Caco-2 (cell line): Measurements from ENCODE around the gene DHRSX. TPM values are rescaled to one million over a fixed set of nuclear protein-coding genes. Genes with fewer than 3 reads are reported as not detected.

Source experiments
- BruUV-seq: library from RNA; stranded (reverse); fragments of 400-500 nt; replicated peaks from 2 replicates; lab custom pipeline; 2021; lab: Mats Ljungman, UMichigan
- CTCF ChIA-PET: fragments of 300-600 bp; sonication (Branson Sonifier 250); formaldehyde crosslinking; loops from one replicate; lab custom pipeline; 2022; ENCODE audit warnings: antibody characterized with exemption; lab: Charles Lee
- POLR2A ChIA-PET: fragments of 300-600 bp; sonication (Branson Sonifier 250); formaldehyde crosslinking; loops from one replicate; lab custom pipeline; 2022; ENCODE audit warnings: antibody characterized with exemption; lab: Charles Lee
- DNase-seq, 2 experiments: peaks; one replicate each; pipeline versions ENCODE4 v3.0.0 to v3.0.0-alpha.2; 2020 to 2022
- H3K27me3 ChIP-seq: replicated peaks from 2 replicates; pipeline ENCODE4 v1.6.0; 2011; ENCODE audit warnings: low read length; ENCODE audit not compliant: control insufficient read depth, insufficient read depth
- H3K36me3 ChIP-seq: 2 replicates; pipeline ENCODE4 v1.5.1; 2011; ENCODE audit warnings: low read length; ENCODE audit not compliant: control insufficient read depth, insufficient read depth
- H3K4me1 ChIP-seq: fragments of 250-450 bp; sonication (Bioruptor Pico); 2 replicates; pipeline ENCODE4 v1.5.1; 2020; ENCODE audit warnings: mild to moderate bottlenecking
- H3K4me3 ChIP-seq: 2 replicates; pipeline ENCODE4 v1.5.1; 2011; ENCODE audit warnings: low read depth, mild to moderate bottlenecking, control low read depth, low read length
- H3K9me3 ChIP-seq: fragments of 250-450 bp; sonication (Bioruptor Pico); 2 replicates; pipeline ENCODE4 v1.5.1; 2020; ENCODE audit warnings: mild to moderate bottlenecking, moderate library complexity
- H3K27ac Mint-ChIP-seq: one replicate; pipeline ENCODE4 v1.8.0; 2022; ENCODE audit warnings: mixed read lengths; ENCODE audit not compliant: unreplicated experiment
- H3K27me3 Mint-ChIP-seq: one replicate; pipeline ENCODE4 v1.8.0; 2022; ENCODE audit warnings: mixed read lengths; ENCODE audit not compliant: insufficient read depth, unreplicated experiment
- H3K36me3 Mint-ChIP-seq: one replicate; pipeline ENCODE4 v1.8.0; 2022; ENCODE audit warnings: mild to moderate bottlenecking, mixed read lengths; ENCODE audit not compliant: insufficient read depth, unreplicated experiment
- H3K4me1 Mint-ChIP-seq: one replicate; pipeline ENCODE4 v1.8.0; 2022; ENCODE audit warnings: low read depth, mixed read lengths; ENCODE audit not compliant: unreplicated experiment
- H3K4me3 Mint-ChIP-seq: one replicate; pipeline ENCODE4 v1.8.0; 2022; ENCODE audit warnings: mild to moderate bottlenecking, moderate library complexity, mixed read lengths; ENCODE audit not compliant: unreplicated experiment
- H3K9me3 Mint-ChIP-seq: one replicate; pipeline ENCODE4 v1.8.0; 2022; ENCODE audit warnings: mixed read lengths; ENCODE audit not compliant: unreplicated experiment
- intact Hi-C: fragments of 100-400 bp; cut with micrococcal nuclease; formaldehyde crosslinking; loops from one replicate; pipeline ENCODE4 v1.10.0; 2022; ENCODE audit not compliant: unreplicated experiment
- total RNA-seq: library from RNA; stranded (reverse); gene quantifications from 2 replicates; pipeline ENCODE4 v1.2.3, GENCODE V29; 2022
- TF ChIP-seq, protein P1 (sequence below), 2 experiments: fragments of 200-600 bp in 1 of 2; IDR thresholded peaks; 1 replicate in 1 of 2; 2 replicates in 1 of 2; pipeline versions ENCODE4 v1.5.1 to v1.8.0; 2011 to 2022; ENCODE audit warnings: antibody characterized with exemption in 1 of 2, control low read depth in 1 of 2, inconsistent platforms in 1 of 2, low read depth in 1 of 2, low read length in 1 of 2, mild to moderate bottlenecking in 1 of 2, moderate library complexity in 1 of 2; ENCODE audit not compliant: insufficient read depth in 1 of 2, severe bottlenecking in 1 of 2, unreplicated experiment in 1 of 2

DHRSX gene
- total RNA-seq, 1 experiment from 2014 or later, result 64.1 TPM

DNA sequence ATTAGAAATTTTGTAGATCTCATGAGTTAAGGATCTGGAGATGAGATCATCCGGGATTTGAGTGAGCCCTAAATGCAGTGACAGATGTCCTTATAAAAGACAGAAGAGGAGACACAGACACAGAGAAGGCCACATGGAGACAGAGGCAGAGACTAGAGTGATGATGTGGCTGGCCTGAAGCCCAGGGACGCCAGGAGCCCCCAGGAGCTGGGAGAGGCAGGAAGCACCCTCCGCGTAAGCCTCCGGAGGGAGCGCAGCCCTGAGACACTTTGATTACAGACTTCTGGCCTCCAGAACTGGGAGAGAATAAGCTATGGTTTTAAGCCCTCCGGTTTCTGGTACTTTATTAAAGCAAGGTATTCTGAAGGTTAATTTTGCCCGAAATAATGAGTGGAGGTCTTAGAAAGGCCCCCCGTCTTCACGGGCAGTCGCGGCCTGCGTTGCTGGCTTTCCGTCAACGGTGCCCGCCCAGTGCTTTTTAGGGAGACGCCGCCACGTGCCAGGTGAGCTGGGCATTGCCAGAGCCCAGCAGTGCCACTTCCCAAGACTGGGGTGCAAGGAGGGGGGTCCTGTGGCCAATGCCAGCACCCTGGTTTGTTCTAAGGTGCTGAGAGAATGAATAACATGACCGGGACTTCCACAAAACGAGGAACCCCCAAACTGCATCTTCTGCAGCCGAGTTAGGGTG is 8.1 kb downstream of the DHRSX start:
- BruUV-seq, result no TSS peak
- Histone ChIP-seq H3K27me3 (no peaks in the 10 kb centered on the region), H3K9me3 (no peaks in the 10 kb centered on the region), H3K4me1 (peaks cover 18% of the 10 kb centered on the region), H3K36me3 (peaks cover 17% of the 10 kb centered on the region), H3K4me3 (no peak overlapping the region)
- Mint-ChIP-seq H3K4me1 (peaks cover 10% of the 10 kb centered on the region), H3K36me3 (peaks cover 75% of the 10 kb centered on the region), H3K27me3 (no peaks in the 10 kb centered on the region), H3K27ac (peak overlapping the region; percentile 73), H3K4me3 (no peak overlapping the region), H3K9me3 (no peaks in the 10 kb centered on the region)
- TF ChIP-seq, protein P1, sequence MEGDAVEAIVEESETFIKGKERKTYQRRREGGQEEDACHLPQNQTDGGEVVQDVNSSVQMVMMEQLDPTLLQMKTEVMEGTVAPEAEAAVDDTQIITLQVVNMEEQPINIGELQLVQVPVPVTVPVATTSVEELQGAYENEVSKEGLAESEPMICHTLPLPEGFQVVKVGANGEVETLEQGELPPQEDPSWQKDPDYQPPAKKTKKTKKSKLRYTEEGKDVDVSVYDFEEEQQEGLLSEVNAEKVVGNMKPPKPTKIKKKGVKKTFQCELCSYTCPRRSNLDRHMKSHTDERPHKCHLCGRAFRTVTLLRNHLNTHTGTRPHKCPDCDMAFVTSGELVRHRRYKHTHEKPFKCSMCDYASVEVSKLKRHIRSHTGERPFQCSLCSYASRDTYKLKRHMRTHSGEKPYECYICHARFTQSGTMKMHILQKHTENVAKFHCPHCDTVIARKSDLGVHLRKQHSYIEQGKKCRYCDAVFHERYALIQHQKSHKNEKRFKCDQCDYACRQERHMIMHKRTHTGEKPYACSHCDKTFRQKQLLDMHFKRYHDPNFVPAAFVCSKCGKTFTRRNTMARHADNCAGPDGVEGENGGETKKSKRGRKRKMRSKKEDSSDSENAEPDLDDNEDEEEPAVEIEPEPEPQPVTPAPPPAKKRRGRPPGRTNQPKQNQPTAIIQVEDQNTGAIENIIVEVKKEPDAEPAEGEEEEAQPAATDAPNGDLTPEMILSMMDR (IDR thresholded peaks at IDR 0.05; ENCODE audit: insufficient read depth in 1 of 2, low read depth in 1 of 2, low read length in 1 of 2, severe bottlenecking in 1 of 2, unreplicated experiment in 1 of 2), result no peak
- ChIA-PET CTCF (no interaction called here), POLR2A (no interaction called here)
- peak in 1 of 2 experiments; percentile 27 for DNase-seq
- intact Hi-C loops, result no loop called here

- Mint-ChIP-seq H3K27ac (no peak overlapping the region), H3K4me1 (peaks cover 14% of the 10 kb centered on the region), H3K36me3 (peaks cover 83% of the 10 kb centered on the region), H3K4me3 (no peak overlapping the region), H3K9me3 (no peaks in the 10 kb centered on the region), H3K27me3 (no peaks in the 10 kb centered on the region)
- Histone ChIP-seq H3K27me3 (no peaks in the 10 kb centered on the region), H3K9me3 (no peaks in the 10 kb centered on the region), H3K4me3 (no peak overlapping the region), H3K4me1 (peaks cover 16% of the 10 kb centered on the region; the same call in 1 of the 2 replicates), H3K36me3 (peaks cover 18% of the 10 kb centered on the region)
- peak in 1 of 2 experiments; percentile 9 for DNase-seq
- no TSS peak for BruUV-seq
- CTCF ChIA-PET, result no interaction called here
- POLR2A ChIA-PET, result no interaction called here
- TF ChIP-seq, protein P1 (IDR thresholded peaks at IDR 0.05; ENCODE audit: insufficient read depth in 1 of 2, low read depth in 1 of 2, low read length in 1 of 2, severe bottlenecking in 1 of 2, unreplicated experiment in 1 of 2), result no peak
- intact Hi-C loops, result no loop called here
These were observed 10.1 kb downstream of the DHRSX start for GRCh38 chrX:2490634-2491033.

- Mint-ChIP-seq H3K4me1 (peaks cover 14% of the 10 kb centered on the region), H3K27me3 (no peaks in the 10 kb centered on the region), H3K36me3 (peaks cover 89% of the 10 kb centered on the region), H3K27ac (no peak overlapping the region), H3K4me3 (no peak overlapping the region), H3K9me3 (no peaks in the 10 kb centered on the region)
- no peak overlapping the region for H3K4me3 ChIP-seq
- peaks cover 16% of the 10 kb centered on the region; the same call in 1 of the 2 replicates for H3K4me1 ChIP-seq
- TF ChIP-seq, protein P1 (IDR thresholded peaks at IDR 0.05; ENCODE audit: insufficient read depth in 1 of 2, low read depth in 1 of 2, low read length in 1 of 2, severe bottlenecking in 1 of 2, unreplicated experiment in 1 of 2), result no peak
- peaks cover 18% of the 10 kb centered on the region for H3K36me3 ChIP-seq
- CTCF ChIA-PET, result no interaction called here
- H3K27me3 ChIP-seq, result no peaks in the 10 kb centered on the region
- no peaks in the 10 kb centered on the region for H3K9me3 ChIP-seq
- DNase-seq, result peak in 1 of 2 experiments; percentile 22
- intact Hi-C loops, result no loop called here
- no TSS peak for BruUV-seq
- POLR2A ChIA-PET, result no interaction called here
These were observed 11.0 kb downstream of the DHRSX start for GRCh38 chrX:2489446-2490445.
